H1 (cell line): ENCODE results near the gene MARCKS. TPM values are rescaled to one million over a fixed set of nuclear protein-coding genes. Genes with fewer than 3 reads are reported as not detected.

Experiments
- CHD7 ChIP-seq: fragments of 300-600 bp; sonication (generic); IDR thresholded peaks from 2 replicates; pipeline ENCODE4 v1.7.1; 2012; ENCODE audit warnings: low read length, moderate library complexity, mild to moderate bottlenecking, inconsistent platforms; ENCODE audit not compliant: insufficient replicate concordance
- EZH2 ChIP-seq: fragments of 200-600 bp; sonication (generic); IDR thresholded peaks from 2 replicates; pipeline ENCODE4 v1.7.1; 2012; ENCODE audit warnings: low read depth, mild to moderate bottlenecking, moderate library complexity, low read length, inconsistent platforms; ENCODE audit not compliant: severe bottlenecking
- KDM4A ChIP-seq: IDR thresholded peaks from one replicate; pipeline ENCODE4 v1.7.1; 2012; ENCODE audit warnings: low read depth, mild to moderate bottlenecking, moderate library complexity, low read length, inconsistent platforms; ENCODE audit not compliant: severe bottlenecking
- RNF2 ChIP-seq: fragments of 200-900, 300-1000 bp; sonication (generic); IDR thresholded peaks from 2 replicates; pipeline ENCODE4 v1.7.1; 2016; ENCODE audit warnings: borderline replicate concordance, low read depth, mild to moderate bottlenecking, antibody characterized with exemption, low read length; ENCODE audit not compliant: poor library complexity, severe bottlenecking; ENCODE audit errors: missing control alignments
- SP1 ChIP-seq: IDR thresholded peaks from 2 replicates; pipeline ENCODE4 v1.6.1; 2011; ENCODE audit warnings: low read depth, low read length
- USF2 ChIP-seq: IDR thresholded peaks from 2 replicates; pipeline ENCODE4 v1.6.1; 2011; ENCODE audit warnings: low read length, improper control_type of control experiment
- polyA plus RNA-seq, 7 experiments: library from polyadenylated mRNA; depleted of rRNA in 3 of 7; stranded (reverse) in 5 of 7; unstranded in 2 of 7; fragments of >200 nt in 5 of 7; fragments of 200-250 nt in 2 of 7; gene quantifications; 1 replicate in 5 of 7; 2 replicates in 1 of 7; 4 replicates in 1 of 7; pipeline versions ENCODE4 v1.2.1 to v1.2.3, GENCODE V29; 2011 to 2013; ENCODE audit warnings: missing spikeins in 2 of 7, mixed read lengths in 2 of 7
- total RNA-seq: library from RNA; stranded (reverse); fragmentation: NEBNext Ultra II Directional; extraction: Animal tissue kit (Norgen Biotek cat#: 25700); gene quantifications from 2 replicates; pipeline ENCODE4 v1.2.1, GENCODE V29; 2021

Gene MARCKS
- total and polyA plus RNA-seq, 2 of the 8 experiments (the other 6 are each of a cell fraction or from before 2014, with no cell fraction given): 26.6 to 111 TPM

GRCh38 chr6:113893451-113893850 is 36.3 kb downstream of the MARCKS start (continued):
- TF ChIP-seq CHD7 (no peak), KDM4A (no peak), RNF2 (no peak), USF2 (no peak), SP1 (no peak), EZH2 (no peak)
